GM12801 (cell line): ENCODE measurements around the gene TTLL11.

Experiments used
- CTCF ChIP-seq: IDR thresholded peaks from one replicate; pipeline ENCODE4 v1.5.1; 2011; ENCODE audit warnings: control low read depth; ENCODE audit not compliant: insufficient read length; ENCODE audit errors: extremely low read depth

TTLL11 gene

DNA sequence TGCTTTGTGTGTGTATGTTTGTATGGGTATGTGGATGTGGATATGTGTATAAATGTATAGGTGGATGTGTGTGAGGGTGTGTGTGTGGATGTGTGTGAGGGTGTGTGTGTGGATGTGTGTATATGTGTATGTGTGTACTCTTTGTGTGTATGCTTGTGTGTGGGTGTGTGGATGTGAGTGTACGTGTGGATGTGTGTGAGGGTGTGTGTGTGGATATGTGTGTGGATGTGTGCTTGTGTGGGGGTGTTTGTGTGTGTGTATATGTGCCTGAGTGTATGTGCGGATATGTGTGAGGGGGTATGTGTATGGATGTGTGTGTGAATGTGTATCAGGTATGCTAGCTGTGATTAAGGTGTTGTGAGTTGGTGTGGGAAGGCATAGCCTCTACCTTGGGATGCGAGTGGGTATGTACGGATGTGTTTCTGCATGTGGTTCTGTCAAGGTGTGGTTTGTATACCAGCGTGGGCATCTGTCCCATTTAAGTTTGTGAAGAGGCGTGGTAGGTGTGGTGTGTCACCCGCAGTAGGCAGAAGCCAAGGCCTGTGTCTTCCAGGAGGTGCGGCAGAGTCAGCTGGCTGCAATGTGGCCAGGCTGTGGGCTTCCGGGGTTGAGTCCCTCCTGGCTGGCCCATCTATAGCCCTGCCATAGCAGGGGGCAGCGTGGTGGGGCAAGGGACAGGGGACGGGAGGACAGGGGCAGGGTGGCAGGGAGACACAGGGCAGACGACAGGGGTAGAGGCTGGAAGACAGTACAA lies 285.9 kb downstream of the TTLL11 start:
- TF ChIP-seq CTCF, result no peak

GRCh38 chr9:121802753-121803152 lies 290.4 kb downstream of the TTLL11 start:
- no peak for TF ChIP-seq CTCF

- TF ChIP-seq CTCF, result no peak
Observed at GRCh38 chr9:121801579-121801978, 291.5 kb downstream of the TTLL11 start.

DNA sequence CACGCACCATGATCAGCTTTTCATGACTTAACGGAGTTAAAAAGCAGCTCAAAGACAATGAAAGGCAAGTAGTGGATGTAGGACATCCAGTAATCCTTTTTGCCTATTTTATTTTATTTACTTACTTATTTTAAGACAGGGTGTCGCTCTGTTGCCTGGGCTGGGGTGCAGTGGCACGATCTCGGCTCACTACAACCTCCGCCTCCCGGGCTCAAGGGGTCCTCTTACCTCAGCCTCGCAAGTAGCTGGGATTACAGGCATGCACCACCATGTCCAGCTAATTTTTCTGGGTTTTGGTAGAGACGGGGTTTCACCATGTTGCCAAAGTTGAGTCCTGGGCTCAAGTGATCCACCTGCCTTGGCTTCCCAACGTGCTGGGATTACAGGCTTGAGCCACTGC lies 292.7 kb downstream of the TTLL11 start:
- no peak for TF ChIP-seq CTCF

DNA sequence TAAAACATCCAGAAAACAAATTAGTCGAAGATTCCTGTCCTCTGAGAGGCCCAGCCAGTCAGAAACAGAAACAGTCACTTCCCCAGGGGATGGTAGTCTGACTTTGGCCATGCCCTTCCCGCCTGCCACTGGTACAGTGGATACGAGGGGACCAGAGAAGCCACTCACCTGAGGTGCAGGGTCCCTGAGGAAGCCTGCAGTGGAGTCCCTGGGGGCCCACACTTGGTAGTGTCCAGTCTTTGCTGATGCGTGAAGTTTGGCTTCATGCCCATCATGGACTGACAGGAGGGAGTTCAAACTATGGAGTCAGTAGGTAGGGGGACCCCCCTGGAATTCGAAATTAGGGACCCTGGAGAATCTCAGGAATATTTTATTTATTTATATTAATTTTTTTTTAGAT lies 294.2 kb downstream of the TTLL11 start:
- TF ChIP-seq CTCF, result no peak

GRCh38 chr9:121797081-121797480 lies 296.0 kb downstream of the TTLL11 start:
- TF ChIP-seq CTCF, result no peak

DNA sequence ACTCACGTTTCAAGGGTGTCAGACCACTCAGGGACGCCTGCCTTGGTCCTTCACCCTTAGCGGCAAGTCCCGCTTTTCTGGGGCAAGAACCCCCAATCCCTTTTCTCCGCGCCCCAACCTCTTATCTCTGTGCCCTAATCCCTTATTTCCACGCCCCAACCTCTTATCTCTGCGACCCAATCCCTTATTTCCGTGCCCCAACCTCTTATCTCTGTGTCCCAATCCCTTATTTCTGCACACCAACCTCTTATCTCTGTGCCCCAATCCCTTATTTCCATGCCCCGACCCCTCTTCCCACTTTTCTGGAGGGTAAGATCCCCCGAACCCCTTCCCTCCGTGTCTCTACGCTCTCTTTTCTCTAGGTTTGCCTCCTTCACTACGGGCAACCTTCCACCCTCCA lies 302.3 kb downstream of the TTLL11 start:
- no peak for TF ChIP-seq CTCF
